Measurements from ENCODE around the gene FOXP2.

The FOXP2 gene

GRCh38 chr7:114548081-114548980 is 133.7 kb downstream of the FOXP2 start:
- DNase-seq: no peak
- H3K36me3 ChIP-seq: no peaks in the 10 kb centered on the region
- no peak for TF ChIP-seq CTCF (IDR thresholded peaks at IDR 0.05; ENCODE audit: low read depth, low read length)
- H3K9me3 ChIP-seq: no peaks in the 10 kb centered on the region; the same call in 1 of the 2 replicates
- no peaks in the 10 kb centered on the region for H3K27me3 ChIP-seq
- no peaks in the 10 kb centered on the region for H3K4me1 ChIP-seq
- no peak overlapping the region for H3K4me3 ChIP-seq (ENCODE audit: low read depth, low read length)

GRCh38 chr7:114554781-114555537 is 140.3 kb downstream of the FOXP2 start:
- no peak for TF ChIP-seq CTCF (IDR thresholded peaks at IDR 0.05; ENCODE audit: low read depth, low read length)
- no peak overlapping the region for H3K4me3 ChIP-seq (ENCODE audit: low read depth, low read length)
- H3K9me3 ChIP-seq: no peaks in the 10 kb centered on the region
- no peak for DNase-seq
- no peaks in the 10 kb centered on the region for H3K27me3 ChIP-seq
- no peaks in the 10 kb centered on the region for H3K36me3 ChIP-seq
- H3K4me1 ChIP-seq: no peaks in the 10 kb centered on the region

GRCh38 chr7:114567416-114567815 is 152.8 kb downstream of the FOXP2 start:
- DNase-seq: no peak
- TF ChIP-seq CTCF (IDR thresholded peaks at IDR 0.05; ENCODE audit: low read depth, low read length): no peak
- no peaks in the 10 kb centered on the region for H3K36me3 ChIP-seq

GRCh38 chr7:114569220-114569619 is 154.6 kb downstream of the FOXP2 start:
- Histone ChIP-seq H3K4me3 (ENCODE audit: low read depth, low read length) (no peak overlapping the region), H3K9me3 (no peaks in the 10 kb centered on the region), H3K36me3 (no peaks in the 10 kb centered on the region), H3K4me1 (no peaks in the 10 kb centered on the region), H3K27me3 (no peaks in the 10 kb centered on the region)
- TF ChIP-seq CTCF (IDR thresholded peaks at IDR 0.05; ENCODE audit: low read depth, low read length): no peak
- no peak for DNase-seq

More at GRCh38 chr7:114567416-114567815, 152.8 kb downstream of the FOXP2 start:
- no peak overlapping the region for H3K4me3 ChIP-seq (ENCODE audit: low read depth, low read length)
- H3K27me3 ChIP-seq: no peaks in the 10 kb centered on the region
- no peaks in the 10 kb centered on the region for H3K4me1 ChIP-seq
- no peaks in the 10 kb centered on the region for H3K9me3 ChIP-seq

GRCh38 chr7:114574384-114574783 is 159.8 kb downstream of the FOXP2 start:
- no peak for DNase-seq
- no peaks in the 10 kb centered on the region for H3K36me3 ChIP-seq
- no peak for TF ChIP-seq CTCF (IDR thresholded peaks at IDR 0.05; ENCODE audit: low read depth, low read length)
- no peak overlapping the region for H3K4me3 ChIP-seq (ENCODE audit: low read depth, low read length)
- no peaks in the 10 kb centered on the region for H3K27me3 ChIP-seq
- H3K4me1 ChIP-seq: no peaks in the 10 kb centered on the region
- no peaks in the 10 kb centered on the region for H3K9me3 ChIP-seq
